HFF-Myc (cell line): ENCODE measurements around the gene EPB41L2.
"Not testable (repeated sequence)": the region's sequence is repeated elsewhere in the genome, so short reads cannot be mapped to it uniquely, and the experiment has no call there.

Source experiments
- DNase-seq: peaks from one replicate; pipeline ENCODE4 v3.0.0-alpha.2; 2011; ENCODE audit warnings: low read depth; ENCODE audit errors: extremely low read depth
- H3K4me3 ChIP-seq: replicated peaks from 2 replicates; pipeline ENCODE4 v1.5.1; 2011; ENCODE audit warnings: low read depth, mild to moderate bottlenecking, control low read depth, low read length
- TF ChIP-seq, protein P1 (sequence below): IDR thresholded peaks from 2 replicates; pipeline ENCODE4 v1.5.1; 2012; ENCODE audit warnings: mild to moderate bottlenecking, low read depth, low read length, control low read depth; ENCODE audit errors: missing control alignments

The EPB41L2 gene

DNA sequence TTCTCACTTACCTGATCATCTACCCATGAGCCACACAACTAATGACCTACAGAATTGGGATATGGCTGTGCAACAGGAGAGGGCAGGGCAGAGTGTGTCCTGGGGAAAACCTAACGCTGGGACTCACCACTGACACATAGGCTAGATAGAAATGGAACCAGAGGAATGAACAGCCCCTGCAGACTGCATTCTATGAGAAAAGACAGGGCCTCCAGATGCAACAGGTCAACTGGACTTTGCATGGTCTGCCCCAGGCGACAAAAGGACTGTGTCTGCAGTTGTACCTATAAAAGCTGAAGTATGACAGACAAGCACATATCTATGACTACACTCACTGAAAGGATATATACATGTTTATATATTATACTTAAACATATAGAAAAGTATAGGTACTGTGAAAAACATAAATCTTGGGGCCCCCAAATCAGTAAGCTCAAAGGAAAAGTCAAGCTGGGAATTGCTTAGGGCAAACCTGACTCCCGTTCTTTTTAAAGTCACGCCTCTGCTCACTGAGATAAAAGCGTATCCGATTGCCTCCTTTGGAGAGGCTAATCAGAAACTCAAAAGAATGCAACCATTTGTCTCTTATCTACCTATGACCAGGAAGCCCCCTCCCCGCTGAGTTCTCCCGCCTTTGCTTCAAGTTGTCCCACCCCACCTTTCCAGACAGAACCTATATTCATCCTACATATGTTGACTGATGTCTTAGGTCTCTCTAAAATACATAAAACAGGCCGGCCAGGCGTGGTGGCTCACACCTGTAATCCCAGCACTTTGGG is 68.5 kb downstream of the EPB41L2 start:
- H3K4me3 ChIP-seq: no peak overlapping the region
- DNase-seq: no peak
- TF ChIP-seq, protein P1, sequence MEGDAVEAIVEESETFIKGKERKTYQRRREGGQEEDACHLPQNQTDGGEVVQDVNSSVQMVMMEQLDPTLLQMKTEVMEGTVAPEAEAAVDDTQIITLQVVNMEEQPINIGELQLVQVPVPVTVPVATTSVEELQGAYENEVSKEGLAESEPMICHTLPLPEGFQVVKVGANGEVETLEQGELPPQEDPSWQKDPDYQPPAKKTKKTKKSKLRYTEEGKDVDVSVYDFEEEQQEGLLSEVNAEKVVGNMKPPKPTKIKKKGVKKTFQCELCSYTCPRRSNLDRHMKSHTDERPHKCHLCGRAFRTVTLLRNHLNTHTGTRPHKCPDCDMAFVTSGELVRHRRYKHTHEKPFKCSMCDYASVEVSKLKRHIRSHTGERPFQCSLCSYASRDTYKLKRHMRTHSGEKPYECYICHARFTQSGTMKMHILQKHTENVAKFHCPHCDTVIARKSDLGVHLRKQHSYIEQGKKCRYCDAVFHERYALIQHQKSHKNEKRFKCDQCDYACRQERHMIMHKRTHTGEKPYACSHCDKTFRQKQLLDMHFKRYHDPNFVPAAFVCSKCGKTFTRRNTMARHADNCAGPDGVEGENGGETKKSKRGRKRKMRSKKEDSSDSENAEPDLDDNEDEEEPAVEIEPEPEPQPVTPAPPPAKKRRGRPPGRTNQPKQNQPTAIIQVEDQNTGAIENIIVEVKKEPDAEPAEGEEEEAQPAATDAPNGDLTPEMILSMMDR: no peak

DNA sequence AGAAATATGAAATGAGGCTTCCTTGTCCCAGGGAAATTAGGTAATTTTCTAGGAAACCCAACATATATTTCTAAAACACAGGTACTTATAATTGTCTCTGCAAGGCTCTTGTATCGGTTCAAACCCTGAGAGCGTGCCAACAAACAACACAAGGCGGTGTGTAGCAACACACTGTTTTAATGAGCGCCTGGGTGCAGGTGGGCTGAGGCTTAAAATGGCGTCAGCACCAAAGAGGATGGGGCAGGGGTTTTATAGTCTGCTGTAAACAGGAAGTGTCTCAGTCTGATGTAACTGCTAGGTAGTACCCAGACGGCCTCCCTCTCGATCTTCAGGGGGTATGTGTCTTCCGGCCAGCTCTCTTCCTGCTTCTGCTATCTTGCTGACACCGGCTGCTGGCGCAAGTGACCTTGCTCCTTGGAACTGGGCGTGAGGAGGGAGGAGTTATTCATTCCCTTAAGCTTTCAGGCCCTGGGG is 69.7 kb downstream of the EPB41L2 start:
- H3K4me3 ChIP-seq: no peak overlapping the region
- TF ChIP-seq, protein P1: no peak
- DNase-seq: no peak

DNA sequence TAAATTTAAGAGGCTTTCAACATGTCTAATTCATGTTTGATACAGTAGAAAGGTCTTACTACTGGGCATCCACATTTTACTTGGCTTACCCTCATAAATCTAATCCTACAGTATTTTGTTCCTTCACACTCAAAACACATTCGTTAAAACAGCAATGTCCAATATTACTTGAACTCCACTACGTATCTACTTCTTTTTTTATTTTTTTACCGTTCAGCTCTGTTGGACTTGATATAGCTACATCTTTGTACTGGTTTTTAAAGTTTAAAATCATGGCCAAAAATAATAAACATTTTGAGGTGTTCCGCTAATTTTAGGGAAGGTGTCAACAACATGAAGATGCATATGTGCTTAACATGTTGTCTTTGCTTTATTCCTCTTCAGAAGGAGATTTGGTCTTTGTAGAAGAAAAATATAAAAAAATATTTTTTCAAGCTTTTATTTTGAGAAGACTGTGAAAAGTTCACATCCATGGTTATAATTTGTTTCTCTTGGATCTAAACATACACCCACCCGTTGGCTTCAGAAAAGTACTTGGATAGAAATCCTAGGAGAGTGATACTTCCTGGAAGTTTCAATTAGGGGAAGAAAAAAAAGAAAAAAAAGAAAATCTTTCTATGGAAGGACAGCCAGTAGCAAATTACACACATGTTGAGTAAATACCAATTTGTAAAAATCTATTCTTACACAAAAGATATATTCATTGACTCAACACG is 71.5 kb downstream of the EPB41L2 start:
- TF ChIP-seq, protein P1: no peak
- DNase-seq: no peak
- H3K4me3 ChIP-seq: no peak overlapping the region

- not testable (repeated sequence) for DNase-seq, H3K4me3 ChIP-seq
Measured at GRCh38 chr6:130987539-130987938, 75.5 kb downstream of the EPB41L2 start.

GRCh38 chr6:130985115-130985514 is 77.9 kb downstream of the EPB41L2 start:
- DNase-seq: no peak
- TF ChIP-seq, protein P1: no peak
- no peak overlapping the region for H3K4me3 ChIP-seq

GRCh38 chr6:130982941-130983456 is 80.0 kb downstream of the EPB41L2 start:
- no peak overlapping the region for H3K4me3 ChIP-seq
- TF ChIP-seq, protein P1: no peak
- DNase-seq: no peak

GRCh38 chr6:130982135-130982534 is 80.9 kb downstream of the EPB41L2 start:
- H3K4me3 ChIP-seq: no peak overlapping the region
- DNase-seq: no peak
- TF ChIP-seq, protein P1: no peak
